Panc1 (cell line): ENCODE data around the gene NUP188. TPM values are rescaled to one million over a fixed set of nuclear protein-coding genes. Genes with fewer than 3 reads are reported as not detected.

ENCODE experiments used
- ATAC-seq: fragments of 200-7000 bp; cut with Tn5 transposase; 2 replicates; pipeline ENCODE4 v1.9.1; 2020; ENCODE audit warnings: mild to moderate bottlenecking, moderate library complexity
- BruUV-seq: library from RNA; stranded (reverse); fragments of 400-500 nt; replicated peaks from 2 replicates; lab custom pipeline; 2021; lab: Mats Ljungman, UMichigan
- CTCF ChIA-PET: fragments of 300-600 bp; sonication (Branson Sonifier 250); formaldehyde crosslinking; loops from one replicate; lab custom pipeline; 2022; ENCODE audit warnings: antibody characterized with exemption; lab: Charles Lee
- POLR2A ChIA-PET: fragments of 300-600 bp; sonication (Branson Sonifier 250); formaldehyde crosslinking; loops from one replicate; lab custom pipeline; 2022; ENCODE audit warnings: antibody characterized with exemption; lab: Charles Lee
- DNase-seq: peaks from one replicate; pipeline ENCODE4 v3.0.0-alpha.2; 2010; ENCODE audit warnings: low read depth, low spot score
- H3K27ac ChIP-seq: 2 replicates; pipeline ENCODE4 v1.5.1; 2011; ENCODE audit warnings: mild to moderate bottlenecking, low read length, inconsistent platforms
- H3K27me3 ChIP-seq: fragments of 200-500 bp; sonication (Bioruptor generic); 2 replicates; pipeline ENCODE4 v1.6.0; 2014; ENCODE audit warnings: low read length, inconsistent platforms; ENCODE audit not compliant: control insufficient read depth, insufficient read depth
- H3K36me3 ChIP-seq: fragments of 200-500 bp; sonication (Bioruptor generic); 2 replicates; pipeline ENCODE4 v1.5.1; 2014; ENCODE audit warnings: inconsistent platforms, mild to moderate bottlenecking, low read length, moderate library complexity; ENCODE audit not compliant: control insufficient read depth, insufficient read depth
- H3K4me1 ChIP-seq: 2 replicates; pipeline ENCODE4 v1.5.1; 2011; ENCODE audit warnings: inconsistent platforms, mild to moderate bottlenecking, low read length, moderate library complexity; ENCODE audit not compliant: control insufficient read depth, insufficient read depth
- H3K4me3 ChIP-seq, 2 experiments: 2 replicates each; pipeline ENCODE4 v1.5.1; 2011 to 2012; ENCODE audit warnings: low read depth in 2 of 2, low read length in 2 of 2, mild to moderate bottlenecking in 2 of 2, inconsistent platforms in 1 of 2, moderate library complexity in 1 of 2
- H3K9me3 ChIP-seq: fragments of 200-500 bp; sonication (Bioruptor generic); 2 replicates; pipeline ENCODE4 v1.5.1; 2014; ENCODE audit warnings: low read depth, mild to moderate bottlenecking, inconsistent platforms, low read length, moderate library complexity; ENCODE audit not compliant: control insufficient read depth, insufficient read depth
- CTCF ChIP-seq: fragments of 450-650 bp; IDR thresholded peaks from 2 replicates; pipeline ENCODE4 v1.5.1; 2017; ENCODE audit warnings: mild to moderate bottlenecking
- POLR2AphosphoS5 ChIP-seq: IDR thresholded peaks from 2 replicates; pipeline ENCODE4 v1.6.1; 2012; ENCODE audit warnings: mild to moderate bottlenecking, low read depth, low read length, moderate library complexity
- REST ChIP-seq, 2 experiments: IDR thresholded peaks; 2 replicates each; pipeline ENCODE4 v1.6.1; 2011 to 2012; ENCODE audit warnings: low read depth in 2 of 2, control low read depth in 1 of 2, low read length in 1 of 2, mild to moderate bottlenecking in 1 of 2, moderate library complexity in 1 of 2; ENCODE audit not compliant: insufficient read depth in 1 of 2
- SIN3A ChIP-seq: IDR thresholded peaks from 2 replicates; pipeline ENCODE4 v1.6.1; 2012; ENCODE audit warnings: low read depth, mild to moderate bottlenecking, low read length, moderate library complexity, borderline replicate concordance; ENCODE audit not compliant: insufficient read depth
- TCF7L2 ChIP-seq: IDR thresholded peaks from 2 replicates; pipeline ENCODE4 v1.6.1; 2011; ENCODE audit warnings: mild to moderate bottlenecking, low read depth, low read length, inconsistent platforms
- in situ Hi-C: cut with HindIII; loops from 2 replicates; pipeline ENCODE4 v1.10.0; 2016; ENCODE audit warnings: low sequenced_read_pairs, low pct_unique_long_range_greater_than_20kb
- intact Hi-C: fragments of 100-400 bp; cut with micrococcal nuclease; formaldehyde crosslinking; loops from one replicate; pipeline ENCODE4 v1.10.0; 2022; ENCODE audit not compliant: unreplicated experiment
- total RNA-seq: library from RNA; stranded (reverse); gene quantifications from one replicate; pipeline ENCODE4 v1.2.1, GENCODE V29; 2021; ENCODE audit not compliant: unreplicated experiment

Gene NUP188
- total RNA-seq, 1 experiment from 2014 or later, result 69.9 TPM

- H3K4me3 ChIP-seq, result no peak overlapping the region
- DNase-seq (no peak), ATAC-seq (no peak)
- intact Hi-C loops, result no loop called here
- POLR2A ChIA-PET, result no interaction called here
- H3K27me3 ChIP-seq, result no peaks in the 10 kb centered on the region
- in situ Hi-C loops, result no loop called here
- BruUV-seq, result no TSS peak
- CTCF ChIA-PET, result no interaction called here
- peaks cover 5% of the 10 kb centered on the region for H3K4me1 ChIP-seq
- TF ChIP-seq SIN3A (no peak), CTCF (no peak), POLR2AphosphoS5 (no peak), TCF7L2 (no peak), REST (IDR thresholded peaks at IDR 0.05; ENCODE audit: insufficient read depth in 1 of 2, low read depth in 2 of 2, low read length in 1 of 2) (no peak)
- H3K27ac ChIP-seq, result no peak overlapping the region
- H3K9me3 ChIP-seq, result no peaks in the 10 kb centered on the region
- H3K36me3 ChIP-seq, result peaks cover under 1% of the 10 kb centered on the region; the same call in 1 of the 2 replicates
These were observed 94.5 kb downstream of the NUP188 start for GRCh38 chr9:129042016-129042415.

- no peaks in the 10 kb centered on the region for H3K36me3 ChIP-seq
- H3K27me3 ChIP-seq, result no peaks in the 10 kb centered on the region
- no peak for ATAC-seq
- no peak overlapping the region for H3K27ac ChIP-seq
- no peak overlapping the region for H3K4me3 ChIP-seq
- in situ Hi-C loops, result no loop called here
- no TSS peak for BruUV-seq
- no peaks in the 10 kb centered on the region for H3K4me1 ChIP-seq
- no peaks in the 10 kb centered on the region for H3K9me3 ChIP-seq
- CTCF ChIA-PET, result no interaction called here
- DNase-seq, result no peak
- no peak for TF ChIP-seq SIN3A
- no peak for TF ChIP-seq TCF7L2
- no peak for TF ChIP-seq REST (IDR thresholded peaks at IDR 0.05; ENCODE audit: insufficient read depth in 1 of 2, low read depth in 2 of 2, low read length in 1 of 2)
- no peak for TF ChIP-seq CTCF
- TF ChIP-seq POLR2AphosphoS5, result no peak
- POLR2A ChIA-PET, result no interaction called here
- intact Hi-C loops, result no loop called here
These were observed 105.1 kb downstream of the NUP188 start for GRCh38 chr9:129052592-129052991.
